Measurements from ENCODE around the gene NPL. TPM values are rescaled to one million over a fixed set of nuclear protein-coding genes. Genes with fewer than 3 reads are reported as not detected.

NPL gene
- total RNA-seq, 4 donors from 2014 or later: 9.6 to 94.5 (median 11.4) TPM; not detected in 1

DNA sequence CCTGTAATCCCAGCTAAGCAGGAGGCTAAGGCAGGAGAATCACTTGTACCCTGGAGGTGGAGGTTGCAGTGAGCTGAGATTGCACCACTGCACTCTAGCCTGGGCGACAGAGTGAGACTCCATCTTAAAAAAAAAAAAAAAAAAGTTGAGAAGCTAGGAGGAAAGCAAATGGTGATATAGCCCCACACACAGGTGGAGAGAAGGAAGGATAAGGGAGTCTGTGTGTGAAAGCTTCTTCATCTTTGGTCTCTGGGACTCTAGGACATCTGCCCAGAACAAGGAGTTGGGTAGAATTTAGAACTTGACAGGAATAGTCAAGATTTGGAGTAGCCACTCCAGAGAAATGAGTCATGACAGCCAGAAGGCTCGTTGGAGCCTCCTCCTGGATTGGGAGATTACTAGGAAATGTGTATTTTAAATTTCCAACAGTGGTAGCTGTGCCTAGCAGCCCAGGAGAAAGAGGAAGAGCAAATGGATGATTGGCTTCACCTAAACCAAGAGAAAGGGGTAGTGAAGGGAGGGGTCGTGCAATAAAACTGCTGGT, 19.9 kb downstream of the NPL start:
- DNase-seq: no peak
- Histone ChIP-seq H3K36me3 (no peaks in the 10 kb centered on the region), H3K4me1 (no peaks in the 10 kb centered on the region), H3K9me3 (no peaks in the 10 kb centered on the region), H3K27me3 (no peaks in the 10 kb centered on the region), H3K4me3 (no peak overlapping the region), H3K27ac (no peak overlapping the region)
- intact Hi-C loops (cut with DNase I; ENCODE audit: low total_unique reads): no loop called here
- in situ Hi-C loops (cut with MboI; ENCODE audit: low pct_ligation_motif_present in 1 of 4, low pct_unique_long_range_greater_than_20kb in 1 of 4, low sequenced_read_pairs in 3 of 4): no loop called here
- TF ChIP-seq POLR2AphosphoS5 (IDR thresholded peaks at IDR 0.05): no peak
- TF ChIP-seq, protein P1, sequence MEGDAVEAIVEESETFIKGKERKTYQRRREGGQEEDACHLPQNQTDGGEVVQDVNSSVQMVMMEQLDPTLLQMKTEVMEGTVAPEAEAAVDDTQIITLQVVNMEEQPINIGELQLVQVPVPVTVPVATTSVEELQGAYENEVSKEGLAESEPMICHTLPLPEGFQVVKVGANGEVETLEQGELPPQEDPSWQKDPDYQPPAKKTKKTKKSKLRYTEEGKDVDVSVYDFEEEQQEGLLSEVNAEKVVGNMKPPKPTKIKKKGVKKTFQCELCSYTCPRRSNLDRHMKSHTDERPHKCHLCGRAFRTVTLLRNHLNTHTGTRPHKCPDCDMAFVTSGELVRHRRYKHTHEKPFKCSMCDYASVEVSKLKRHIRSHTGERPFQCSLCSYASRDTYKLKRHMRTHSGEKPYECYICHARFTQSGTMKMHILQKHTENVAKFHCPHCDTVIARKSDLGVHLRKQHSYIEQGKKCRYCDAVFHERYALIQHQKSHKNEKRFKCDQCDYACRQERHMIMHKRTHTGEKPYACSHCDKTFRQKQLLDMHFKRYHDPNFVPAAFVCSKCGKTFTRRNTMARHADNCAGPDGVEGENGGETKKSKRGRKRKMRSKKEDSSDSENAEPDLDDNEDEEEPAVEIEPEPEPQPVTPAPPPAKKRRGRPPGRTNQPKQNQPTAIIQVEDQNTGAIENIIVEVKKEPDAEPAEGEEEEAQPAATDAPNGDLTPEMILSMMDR (IDR thresholded peaks at IDR 0.05): no peak
- TF ChIP-seq POLR2A (IDR thresholded peaks at IDR 0.05): no peak
- TF ChIP-seq EP300 (IDR thresholded peaks at IDR 0.05; ENCODE audit: low read depth): no peak
- WGBS, 2 donors (ENCODE audit: low coverage in 1 of 2): 55 to 66% methylated on average over 2 to 3 of the region's 3 CpGs

DNA sequence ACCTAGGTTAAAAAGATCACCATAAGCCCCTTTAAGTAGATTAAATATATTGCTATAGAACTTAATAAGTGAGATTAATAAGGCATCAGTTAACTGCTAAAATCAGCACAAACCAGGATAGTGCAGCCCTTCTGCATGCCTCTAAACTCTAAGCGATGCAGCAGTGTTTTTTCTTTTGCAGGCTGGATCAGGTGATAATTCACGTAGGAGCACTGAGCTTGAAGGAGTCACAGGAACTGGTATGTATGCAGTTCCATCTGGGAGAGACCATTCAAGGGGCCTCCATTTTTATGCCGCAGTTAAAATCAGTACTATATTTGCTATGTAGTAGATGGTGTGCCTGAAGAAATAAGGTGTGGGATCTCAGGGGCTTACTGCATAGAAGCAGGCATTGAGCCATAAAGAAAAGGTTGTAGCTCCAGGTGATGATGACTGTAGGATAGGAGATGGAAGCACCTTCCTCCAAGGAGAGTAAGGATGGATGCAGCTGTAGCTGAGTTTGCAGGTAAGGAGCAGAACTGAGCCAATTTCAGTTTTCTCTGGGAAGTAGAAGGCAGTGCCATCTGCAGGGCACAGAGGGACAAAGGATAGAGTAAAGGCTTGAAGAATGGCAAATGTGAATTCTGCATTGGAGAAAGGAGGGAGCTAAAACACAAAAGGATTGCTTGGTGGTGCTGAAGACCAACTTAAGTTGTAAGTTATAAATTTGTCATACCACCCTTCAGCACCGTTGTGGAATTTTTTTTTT, 22.6 kb downstream of the NPL start:
- Histone ChIP-seq H3K36me3 (peaks cover 0 to 5% (median 2%) of the 10 kb centered on the region in 4 donors), H3K9me3 (no peaks in the 10 kb centered on the region), H3K4me3 (no peak overlapping the region), H3K4me1 (no peaks in the 10 kb centered on the region), H3K27ac (no peak overlapping the region), H3K27me3 (no peaks in the 10 kb centered on the region)
- in situ Hi-C loops (cut with MboI; ENCODE audit: low pct_ligation_motif_present in 1 of 4, low pct_unique_long_range_greater_than_20kb in 1 of 4, low sequenced_read_pairs in 3 of 4): no loop called here
- TF ChIP-seq POLR2A (IDR thresholded peaks at IDR 0.05): no peak
- TF ChIP-seq, protein P1 (IDR thresholded peaks at IDR 0.05): no peak
- no peak for TF ChIP-seq POLR2AphosphoS5 (IDR thresholded peaks at IDR 0.05)
- no peak for TF ChIP-seq EP300 (IDR thresholded peaks at IDR 0.05; ENCODE audit: low read depth)
- intact Hi-C loops (cut with DNase I; ENCODE audit: low total_unique reads): no loop called here
- WGBS, 2 donors (ENCODE audit: low coverage in 1 of 2): 70 to 87% methylated on average over 4 of the region's 4 CpGs
- no peak for DNase-seq

DNA sequence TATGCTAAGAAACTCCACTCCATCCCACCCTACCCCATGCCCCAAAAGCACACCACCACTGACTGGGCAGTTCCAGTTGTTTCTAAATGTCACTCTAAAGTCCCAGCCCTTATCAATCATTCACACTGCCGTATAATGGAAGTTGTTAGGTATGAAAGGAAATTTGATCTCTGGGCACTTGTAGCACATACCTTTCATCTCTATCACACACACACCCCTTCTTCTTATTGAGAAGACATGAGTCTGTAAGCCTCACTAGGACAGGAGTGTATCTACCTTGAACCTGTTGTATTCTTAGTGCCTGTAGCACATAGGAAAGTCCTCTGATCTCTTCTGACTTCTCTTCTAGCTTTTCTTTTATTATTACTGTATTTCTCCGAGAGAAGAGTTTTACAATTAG, 27.3 kb downstream of the NPL start:
- peaks cover 0 to 5% (median 2%) of the 10 kb centered on the region in 4 donors for H3K36me3 ChIP-seq
- no peak overlapping the region for H3K27ac ChIP-seq
- in situ Hi-C loops (cut with MboI; ENCODE audit: low pct_ligation_motif_present in 1 of 4, low pct_unique_long_range_greater_than_20kb in 1 of 4, low sequenced_read_pairs in 3 of 4) (no loop called here), intact Hi-C loops (cut with DNase I; ENCODE audit: low total_unique reads) (no loop called here)
- H3K9me3 ChIP-seq: no peaks in the 10 kb centered on the region
- H3K27me3 ChIP-seq: no peaks in the 10 kb centered on the region
- no peak overlapping the region for H3K4me3 ChIP-seq
- no peaks in the 10 kb centered on the region for H3K4me1 ChIP-seq
- DNase-seq: no peak
- no peak for TF ChIP-seq POLR2A (IDR thresholded peaks at IDR 0.05)
- TF ChIP-seq, protein P1 (IDR thresholded peaks at IDR 0.05): no peak
- TF ChIP-seq EP300 (IDR thresholded peaks at IDR 0.05; ENCODE audit: low read depth): no peak
- TF ChIP-seq POLR2AphosphoS5 (IDR thresholded peaks at IDR 0.05): no peak
- 94 to 100% methylated on average over 1 to 2 of the region's 2 CpGs for WGBS, 2 donors (ENCODE audit: low coverage in 1 of 2)

DNA sequence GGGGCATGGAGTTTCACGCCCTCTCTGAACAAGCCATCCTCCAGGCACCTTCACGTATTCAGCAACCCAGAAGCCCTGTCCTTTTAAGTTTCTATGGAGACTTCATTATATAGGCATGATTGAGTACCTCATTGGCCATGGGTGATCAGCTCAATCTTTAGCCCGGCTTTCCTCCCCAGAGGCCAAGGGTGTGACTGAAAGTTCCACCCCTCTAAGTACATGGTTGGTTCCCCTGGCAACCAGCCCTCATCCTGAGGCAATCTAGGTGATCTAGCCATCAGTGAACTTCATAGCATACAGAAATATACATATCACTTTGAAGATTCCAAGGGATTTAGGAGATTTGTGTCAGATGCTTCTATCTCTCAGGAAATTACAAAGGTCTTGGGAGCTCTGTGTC, 28.2 kb downstream of the NPL start:
- H3K4me3 ChIP-seq: no peak overlapping the region
- TF ChIP-seq, protein P1 (IDR thresholded peaks at IDR 0.05): no peak
- TF ChIP-seq POLR2A (IDR thresholded peaks at IDR 0.05) (no peak), EP300 (IDR thresholded peaks at IDR 0.05; ENCODE audit: low read depth) (no peak), POLR2AphosphoS5 (IDR thresholded peaks at IDR 0.05) (no peak)
- no peaks in the 10 kb centered on the region for H3K4me1 ChIP-seq
- peaks cover 0 to 5% (median 2%) of the 10 kb centered on the region in 4 donors for H3K36me3 ChIP-seq
- WGBS, 2 donors (ENCODE audit: low coverage in 1 of 2): 90% methylated on average over 3 of the region's 3 CpGs; no CpG with 5 or more reads in 1 of the 2 donors
- intact Hi-C loops (cut with DNase I; ENCODE audit: low total_unique reads): no loop called here
- in situ Hi-C loops (cut with MboI; ENCODE audit: low pct_ligation_motif_present in 1 of 4, low pct_unique_long_range_greater_than_20kb in 1 of 4, low sequenced_read_pairs in 3 of 4): no loop called here
- no peak overlapping the region for H3K27ac ChIP-seq
- no peak for DNase-seq
- no peaks in the 10 kb centered on the region for H3K9me3 ChIP-seq
- H3K27me3 ChIP-seq: no peaks in the 10 kb centered on the region
